Duodenal mucosa (tissue), 2 donors: ENCODE data around the gene SFT2D3.

ENCODE experiments used
- H3K27ac ChIP-seq: one replicate; pipeline ENCODE4 v1.7.0; 2013; ENCODE audit warnings: low read depth, low read length
- H3K27me3 ChIP-seq, 2 donors: one replicate each; pipeline ENCODE4 v1.7.0; 2013; ENCODE audit warnings: low read length in 2 of 2, control low read depth in 1 of 2; ENCODE audit not compliant: insufficient read depth in 2 of 2, control insufficient read depth in 1 of 2
- H3K36me3 ChIP-seq, 2 donors: one replicate each; pipeline ENCODE4 v1.7.0; 2013; ENCODE audit warnings: low read length in 2 of 2, control low read depth in 1 of 2; ENCODE audit not compliant: insufficient read depth in 2 of 2, control insufficient read depth in 1 of 2
- H3K4me1 ChIP-seq, 2 donors: one replicate each; pipeline ENCODE4 v1.7.0; 2013; ENCODE audit warnings: low read length in 2 of 2, control low read depth in 1 of 2; ENCODE audit not compliant: insufficient read depth in 2 of 2, control insufficient read depth in 1 of 2
- H3K4me3 ChIP-seq, 2 donors: one replicate each; pipeline ENCODE4 v1.7.0; 2013; ENCODE audit warnings: low read length in 2 of 2, low read depth in 1 of 2
- H3K9ac ChIP-seq, 2 donors: one replicate each; pipeline ENCODE4 v1.7.0; 2013; ENCODE audit warnings: low read length in 2 of 2, low read depth in 1 of 2
- H3K9me3 ChIP-seq, 2 donors: one replicate each; pipeline ENCODE4 v1.7.0; 2013; ENCODE audit warnings: low read length in 2 of 2, control low read depth in 1 of 2; ENCODE audit not compliant: control insufficient read depth in 1 of 2

Gene SFT2D3

GRCh38 chr2:127698553-127699355, 2.5 kb upstream of the SFT2D3 start:
- Histone ChIP-seq H3K27ac (no peak overlapping the region), H3K4me1 (peaks cover 23 to 28% of the 10 kb centered on the region in 2 donors), H3K4me3 (no peak overlapping the region), H3K9me3 (no peaks in the 10 kb centered on the region), H3K36me3 (peaks cover 0 to 2% of the 10 kb centered on the region in 2 donors), H3K27me3 (no peaks in the 10 kb centered on the region), H3K9ac (no peak overlapping the region)

DNA sequence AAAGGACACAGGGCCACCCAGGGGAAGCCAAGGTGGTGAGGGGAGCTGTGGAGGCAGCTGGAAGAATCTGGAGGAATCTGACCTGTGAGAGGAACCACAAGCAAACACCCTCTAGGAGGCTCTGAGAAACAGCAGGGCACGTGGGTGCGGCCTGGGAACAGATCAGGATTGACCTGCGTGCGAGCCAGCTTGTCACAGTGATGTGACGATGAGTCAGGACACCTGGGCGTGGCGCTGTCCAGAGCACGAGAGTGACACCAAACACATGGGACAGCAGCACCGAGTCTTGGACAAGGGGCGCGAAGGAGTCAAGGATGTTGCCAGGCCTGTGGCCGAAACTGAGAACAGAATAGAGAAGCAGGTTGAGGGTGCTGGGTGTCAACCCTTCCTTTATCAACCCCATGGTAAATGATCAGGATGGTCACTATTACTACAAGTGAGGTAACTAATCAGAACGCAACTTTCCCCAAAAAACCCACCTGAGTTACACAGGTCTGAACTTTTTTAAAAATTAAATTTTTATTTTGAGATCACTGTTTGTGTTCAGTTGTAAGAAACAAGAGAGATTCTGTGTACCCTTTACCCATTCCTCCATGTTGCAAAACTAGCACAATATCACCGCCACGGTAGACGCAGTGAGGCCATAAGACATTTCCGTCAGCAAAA, 637 bp upstream of the SFT2D3 start:
- Histone ChIP-seq H3K4me1 (peaks cover 23 to 25% of the 10 kb centered on the region in 2 donors), H3K4me3 (peak overlapping the region; percentile 90 to 92), H3K27me3 (no peaks in the 10 kb centered on the region), H3K9ac (peak overlapping the region; percentile 81 to 84), H3K27ac (peak overlapping the region; percentile 94), H3K9me3 (no peaks in the 10 kb centered on the region), H3K36me3 (peaks cover 0 to 8% of the 10 kb centered on the region in 2 donors)

DNA sequence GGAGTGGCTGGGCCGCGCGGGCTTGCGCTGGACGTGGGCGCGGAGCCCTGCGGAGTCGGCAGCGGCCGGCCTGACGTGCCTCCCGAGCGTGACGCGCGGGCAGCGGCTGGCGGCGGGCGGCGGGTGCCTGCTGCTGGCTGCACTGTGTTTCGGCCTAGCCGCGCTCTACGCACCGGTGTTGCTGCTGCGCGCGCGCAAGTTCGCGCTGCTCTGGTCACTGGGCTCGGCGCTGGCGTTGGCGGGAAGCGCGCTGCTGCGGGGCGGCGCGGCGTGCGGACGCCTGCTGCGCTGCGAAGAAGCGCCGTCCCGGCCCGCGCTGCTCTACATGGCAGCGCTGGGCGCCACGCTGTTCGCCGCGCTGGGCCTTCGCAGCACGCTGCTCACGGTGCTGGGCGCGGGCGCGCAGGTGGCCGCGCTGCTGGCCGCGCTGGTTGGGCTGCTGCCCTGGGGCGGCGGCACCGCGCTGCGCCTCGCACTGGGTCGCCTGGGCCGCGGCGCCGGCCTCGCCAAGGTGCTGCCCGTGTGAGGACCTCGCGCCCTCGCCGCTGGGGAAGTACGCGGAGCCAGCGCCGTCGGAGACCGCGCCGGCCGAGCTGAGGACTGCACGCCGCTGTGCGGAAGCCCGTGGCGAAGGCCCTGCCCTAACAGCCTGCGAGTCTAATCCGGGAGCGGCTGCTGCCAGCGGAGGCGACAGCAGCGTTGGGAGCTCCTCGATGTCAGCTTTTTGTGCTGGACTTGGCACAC, 526 bp downstream of the SFT2D3 start:
- Histone ChIP-seq H3K4me1 (peaks cover 23 to 25% of the 10 kb centered on the region in 2 donors), H3K36me3 (peaks cover 0 to 20% of the 10 kb centered on the region in 2 donors)

DNA sequence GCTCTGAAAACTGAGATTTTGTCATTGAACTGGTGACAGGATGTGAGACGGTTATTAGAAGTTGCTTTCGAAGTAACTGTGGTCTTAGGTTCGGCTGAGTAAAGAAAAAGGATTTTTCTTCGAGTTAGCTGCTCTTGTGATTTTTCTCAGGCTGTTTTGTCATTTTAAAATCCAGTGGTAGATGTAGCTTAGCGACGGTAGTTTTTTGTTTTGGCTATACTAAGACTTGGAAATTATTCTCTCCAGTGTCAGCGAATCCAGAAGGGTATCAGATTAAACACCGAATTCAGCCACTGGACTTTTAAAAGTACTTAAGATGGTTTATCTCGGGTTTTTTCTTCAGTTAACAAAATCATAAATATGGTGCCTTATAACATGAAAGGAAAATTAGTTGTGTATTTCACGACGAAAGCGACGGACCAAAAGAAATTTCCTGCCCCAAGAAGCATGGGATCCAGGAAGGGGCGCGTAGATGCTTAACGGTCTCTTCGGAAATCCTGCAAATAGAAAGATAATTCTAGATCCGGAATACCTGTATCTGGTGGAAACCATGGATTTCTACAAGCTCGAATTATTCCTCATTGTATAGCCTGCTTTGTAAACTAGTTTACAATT, 1.2 kb downstream of the SFT2D3 start:
- Histone ChIP-seq H3K9ac (peak overlapping the region; percentile 63 to 84), H3K27me3 (no peaks in the 10 kb centered on the region), H3K27ac (peak overlapping the region; percentile 94), H3K9me3 (no peaks in the 10 kb centered on the region), H3K4me3 (peak overlapping the region; percentile 90 to 92), H3K4me1 (peaks cover 23 to 25% of the 10 kb centered on the region in 2 donors), H3K36me3 (peaks cover 0 to 24% of the 10 kb centered on the region in 2 donors)

More for the DNA sequence above, 526 bp downstream of the SFT2D3 start:
- peak overlapping the region; percentile 81 to 84 for H3K9ac ChIP-seq
- H3K4me3 ChIP-seq = peak overlapping the region; percentile 90 to 92
- peak overlapping the region; percentile 94 for H3K27ac ChIP-seq
- H3K9me3 ChIP-seq = no peaks in the 10 kb centered on the region
- H3K27me3 ChIP-seq = no peaks in the 10 kb centered on the region

DNA sequence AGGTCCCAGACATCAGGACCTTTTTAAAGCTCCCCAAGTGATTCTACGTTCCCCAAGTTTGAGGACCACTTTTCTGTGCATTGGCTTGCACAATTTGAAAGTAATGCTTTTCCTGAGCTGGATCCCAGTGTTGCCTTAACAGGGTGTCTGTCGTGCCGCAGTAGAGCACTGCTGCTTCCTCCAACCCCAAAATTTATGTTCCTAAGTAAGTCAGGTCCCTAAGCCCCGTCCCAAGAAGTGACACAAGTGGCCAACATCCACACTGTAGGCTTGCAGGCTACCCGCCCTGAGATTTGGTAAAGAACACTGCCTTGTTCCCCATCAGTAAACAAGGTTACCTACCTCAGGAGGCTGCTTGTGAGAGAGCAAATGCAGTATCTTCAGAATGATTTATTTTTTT, 2.0 kb downstream of the SFT2D3 start:
- Histone ChIP-seq H3K9ac (no peak overlapping the region), H3K27me3 (no peaks in the 10 kb centered on the region), H3K27ac (no peak overlapping the region), H3K36me3 (peaks cover 3 to 32% of the 10 kb centered on the region in 2 donors), H3K9me3 (no peaks in the 10 kb centered on the region), H3K4me3 (no peak overlapping the region), H3K4me1 (peaks cover 23 to 25% of the 10 kb centered on the region in 2 donors)

GRCh38 chr2:127704641-127705390, 3.5 kb downstream of the SFT2D3 start:
- H3K27ac ChIP-seq = no peak overlapping the region
- H3K36me3 ChIP-seq = peaks cover 7 to 47% of the 10 kb centered on the region in 2 donors
- no peaks in the 10 kb centered on the region for H3K27me3 ChIP-seq
- no peak overlapping the region for H3K9ac ChIP-seq
- no peaks in the 10 kb centered on the region for H3K9me3 ChIP-seq
- no peak overlapping the region for H3K4me3 ChIP-seq
- peaks cover 23 to 25% of the 10 kb centered on the region in 2 donors for H3K4me1 ChIP-seq

- H3K9me3 ChIP-seq = no peaks in the 10 kb centered on the region
- no peak overlapping the region for H3K9ac ChIP-seq
- no peak overlapping the region for H3K4me3 ChIP-seq
- H3K27ac ChIP-seq = no peak overlapping the region
- peaks cover 19 to 20% of the 10 kb centered on the region in 2 donors for H3K4me1 ChIP-seq
- no peaks in the 10 kb centered on the region for H3K27me3 ChIP-seq
- peaks cover 7 to 54% of the 10 kb centered on the region in 2 donors for H3K36me3 ChIP-seq
These were observed 4.2 kb downstream of the SFT2D3 start for GRCh38 chr2:127705391-127706065.

DNA sequence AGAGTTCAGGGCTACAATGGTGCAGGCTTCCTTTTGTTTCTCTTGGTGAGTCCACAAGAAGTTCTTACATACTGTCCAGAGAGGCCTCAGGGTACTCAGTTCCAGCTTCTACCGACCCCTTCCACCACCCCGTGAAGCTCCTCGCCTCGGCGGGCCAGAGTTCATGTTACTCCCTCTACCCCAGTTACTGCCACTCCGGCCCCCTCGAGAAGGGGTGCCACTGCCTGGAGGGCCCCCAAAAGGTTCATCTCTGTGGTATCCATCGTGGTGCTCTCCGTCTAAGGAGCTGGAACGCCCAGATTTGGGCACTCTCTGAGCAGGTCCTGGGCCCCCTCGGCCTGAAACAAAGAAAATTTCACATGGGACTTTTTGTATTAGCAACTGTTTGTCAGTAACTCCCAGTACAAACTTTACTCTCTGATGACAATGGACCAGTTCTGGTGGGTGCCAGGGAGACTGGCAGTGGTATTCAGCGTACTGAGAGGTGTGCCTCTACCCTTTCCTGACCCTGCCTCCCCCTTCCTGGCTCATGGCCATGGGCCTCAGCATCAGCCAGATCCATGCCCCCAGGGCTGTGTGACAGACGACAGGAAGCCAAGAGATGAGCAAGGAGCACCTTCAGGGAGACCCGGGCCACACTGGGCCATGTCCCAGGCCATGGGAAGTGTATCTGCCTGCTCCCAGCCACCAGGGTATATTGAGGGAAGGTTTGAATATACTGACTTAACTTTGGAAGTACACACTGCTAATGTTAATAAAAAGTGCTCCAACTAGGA, 5.1 kb downstream of the SFT2D3 start:
- Histone ChIP-seq H3K4me1 (peaks cover 14% of the 10 kb centered on the region in 2 donors), H3K9me3 (no peaks in the 10 kb centered on the region), H3K27me3 (no peaks in the 10 kb centered on the region), H3K4me3 (no peak overlapping the region), H3K27ac (no peak overlapping the region), H3K9ac (no peak overlapping the region), H3K36me3 (peaks cover 7 to 57% of the 10 kb centered on the region in 2 donors)
